Prostate gland (tissue), 2 donors: Measurements from ENCODE around the gene DPP3. TPM values are rescaled to one million over a fixed set of nuclear protein-coding genes. Genes with fewer than 3 reads are reported as not detected.
"Not testable (repeated sequence)": the region's sequence is repeated elsewhere in the genome, so short reads cannot be mapped to it uniquely, and the experiment has no call there.

Experiments used
- DNase-seq: peaks from one replicate; pipeline ENCODE4 v3.0.0-alpha.2; 2019; ENCODE audit warnings: low spot score
- H3K27ac ChIP-seq, 2 donors: fragments of 200-600 bp; sonication (generic); 2 replicates each; pipeline ENCODE4 v1.5.1; 2017 to 2019
- H3K27me3 ChIP-seq: fragments of 200-600 bp; sonication (generic); replicated peaks from 2 replicates; pipeline ENCODE4 v1.5.1; 2019; ENCODE audit not compliant: insufficient read depth
- H3K36me3 ChIP-seq, 2 donors: fragments of 200-600 bp; sonication (generic); 1 replicate in 1 of 2; 2 replicates in 1 of 2; pipeline versions ENCODE4 v1.5.1 to v1.8.1; 2017 to 2019
- H3K4me1 ChIP-seq: fragments of 200-600 bp; sonication (generic); replicated peaks from 2 replicates; pipeline ENCODE4 v1.5.1; 2019
- H3K4me3 ChIP-seq, 2 donors: fragments of 200-600 bp; sonication (generic); 2 replicates each; pipeline ENCODE4 v1.5.1; 2017 to 2019
- H3K9me3 ChIP-seq: fragments of 200-600 bp; sonication (generic); 2 replicates; pipeline ENCODE4 v1.5.1; 2017
- POLR2A ChIP-seq: fragments of 450-650 bp; IDR thresholded peaks from one replicate; pipeline ENCODE4 v1.6.1; 2016; ENCODE audit warnings: antibody characterized with exemption, mild to moderate bottlenecking
- POLR2AphosphoS5 ChIP-seq: sonication (generic); formaldehyde crosslinking; IDR thresholded peaks from one replicate; pipeline ENCODE4 v1.6.1; 2017; ENCODE audit warnings: antibody characterized with exemption
- WGBS: methylation state at CpG from one replicate; pipeline ENCODE4 v1.1.5; 2018; 5-methylcytosine and 5-hydroxymethylcytosine counted together
- intact Hi-C: fragments of 100-400 bp; cut with DNase I; formaldehyde crosslinking; loops from one replicate; pipeline ENCODE4 v1.14.2; 2022
- total RNA-seq, 2 donors: library from RNA; depleted of rRNA; stranded (reverse); fragments of >200 nt; gene quantifications; one replicate each; pipeline ENCODE4 v1.1.0, GENCODE V29; 2016
- TF ChIP-seq, protein P1 (sequence below), 4 experiments: fragments of 200-600 bp in 2 of 4; fragments of 450-650 bp in 2 of 4; sonication (generic) in 2 of 4; IDR thresholded peaks; 1 replicate in 3 of 4; 2 replicates in 1 of 4; pipeline ENCODE4 v1.5.1; 2016 to 2019; ENCODE audit warnings: antibody characterized with exemption in 4 of 4, mild to moderate bottlenecking in 2 of 4, moderate library complexity in 2 of 4

DPP3 gene
- total RNA-seq, 2 donors from 2014 or later: 37.0 to 53.6 TPM

DNA sequence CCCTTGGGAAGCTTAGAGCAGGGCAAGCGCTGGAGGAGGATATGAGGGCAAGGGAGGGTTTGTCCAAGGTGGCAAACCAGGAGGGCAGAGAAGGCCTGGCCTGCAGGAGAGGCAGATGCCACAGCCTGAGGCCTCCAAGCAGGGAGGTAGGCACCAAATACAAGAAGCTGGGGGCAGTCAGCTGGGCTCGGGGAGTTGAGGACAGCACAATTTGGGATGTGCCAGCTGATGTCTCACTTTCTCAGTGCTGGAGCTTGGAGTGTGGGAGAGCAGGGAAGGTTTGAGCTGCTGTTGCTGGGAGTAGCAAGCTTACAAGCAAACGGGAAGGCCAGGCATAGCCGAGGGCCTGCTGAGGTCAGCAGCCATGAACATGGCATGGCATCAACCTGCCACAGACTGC lies 61.7 kb downstream of the DPP3 start:
- 97% methylated on average over 4 of the region's 4 CpGs for WGBS
- no peak for DNase-seq
- H3K27me3 ChIP-seq: no peaks in the 10 kb centered on the region
- intact Hi-C loops: no loop called here
- no peaks in the 10 kb centered on the region for H3K36me3 ChIP-seq
- no peak overlapping the region for H3K4me3 ChIP-seq
- H3K27ac ChIP-seq: no peak overlapping the region
- H3K9me3 ChIP-seq: no peaks in the 10 kb centered on the region
- H3K4me1 ChIP-seq: peaks cover 4% of the 10 kb centered on the region
- TF ChIP-seq POLR2A (no peak), POLR2AphosphoS5 (no peak)
- TF ChIP-seq, protein P1, sequence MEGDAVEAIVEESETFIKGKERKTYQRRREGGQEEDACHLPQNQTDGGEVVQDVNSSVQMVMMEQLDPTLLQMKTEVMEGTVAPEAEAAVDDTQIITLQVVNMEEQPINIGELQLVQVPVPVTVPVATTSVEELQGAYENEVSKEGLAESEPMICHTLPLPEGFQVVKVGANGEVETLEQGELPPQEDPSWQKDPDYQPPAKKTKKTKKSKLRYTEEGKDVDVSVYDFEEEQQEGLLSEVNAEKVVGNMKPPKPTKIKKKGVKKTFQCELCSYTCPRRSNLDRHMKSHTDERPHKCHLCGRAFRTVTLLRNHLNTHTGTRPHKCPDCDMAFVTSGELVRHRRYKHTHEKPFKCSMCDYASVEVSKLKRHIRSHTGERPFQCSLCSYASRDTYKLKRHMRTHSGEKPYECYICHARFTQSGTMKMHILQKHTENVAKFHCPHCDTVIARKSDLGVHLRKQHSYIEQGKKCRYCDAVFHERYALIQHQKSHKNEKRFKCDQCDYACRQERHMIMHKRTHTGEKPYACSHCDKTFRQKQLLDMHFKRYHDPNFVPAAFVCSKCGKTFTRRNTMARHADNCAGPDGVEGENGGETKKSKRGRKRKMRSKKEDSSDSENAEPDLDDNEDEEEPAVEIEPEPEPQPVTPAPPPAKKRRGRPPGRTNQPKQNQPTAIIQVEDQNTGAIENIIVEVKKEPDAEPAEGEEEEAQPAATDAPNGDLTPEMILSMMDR (IDR thresholded peaks at IDR 0.05): no peak

DNA sequence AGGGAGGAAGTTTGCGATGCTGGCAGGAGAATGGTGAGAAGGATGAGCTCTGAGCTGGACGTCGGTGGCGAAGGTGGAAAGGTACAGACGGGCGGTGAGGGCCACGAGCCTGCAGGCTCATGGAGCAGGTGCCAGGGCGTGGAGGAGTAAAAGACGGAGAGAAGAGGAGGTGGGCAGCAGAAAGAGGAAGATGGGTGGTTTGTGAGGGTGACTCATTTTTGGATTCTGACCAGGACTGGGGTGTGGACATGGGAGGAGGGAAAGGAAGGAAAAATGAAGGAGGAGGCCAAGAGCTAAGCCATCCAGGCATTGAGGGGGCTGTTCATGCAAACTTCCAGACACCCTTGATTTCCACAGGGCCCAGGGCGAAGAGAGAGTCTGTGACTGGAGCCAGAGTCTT lies 62.1 kb downstream of the DPP3 start:
- Histone ChIP-seq H3K4me1 (peaks cover 4% of the 10 kb centered on the region), H3K4me3 (no peak overlapping the region), H3K9me3 (no peaks in the 10 kb centered on the region), H3K27me3 (no peaks in the 10 kb centered on the region), H3K36me3 (no peaks in the 10 kb centered on the region), H3K27ac (no peak overlapping the region)
- WGBS: 88% methylated on average over 10 of the region's 10 CpGs
- intact Hi-C loops: no loop called here
- no peak for DNase-seq
- TF ChIP-seq, protein P1 (IDR thresholded peaks at IDR 0.05): no peak
- no peak for TF ChIP-seq POLR2A

GRCh38 chr11:66543263-66544107 lies 63.3 kb downstream of the DPP3 start:
- peaks cover 4% of the 10 kb centered on the region for H3K4me1 ChIP-seq
- no peak for TF ChIP-seq POLR2A
- TF ChIP-seq, protein P1 (IDR thresholded peaks at IDR 0.05): peak in 2 of 4 experiments; percentile 29 to 33
- no peaks in the 10 kb centered on the region for H3K27me3 ChIP-seq
- no peak overlapping the region for H3K4me3 ChIP-seq
- H3K9me3 ChIP-seq: no peaks in the 10 kb centered on the region
- intact Hi-C loops: no loop called here
- WGBS: 19% methylated on average over 26 of the region's 26 CpGs
- DNase-seq: no peak
- no peaks in the 10 kb centered on the region for H3K36me3 ChIP-seq
- no peak overlapping the region for H3K27ac ChIP-seq

DNA sequence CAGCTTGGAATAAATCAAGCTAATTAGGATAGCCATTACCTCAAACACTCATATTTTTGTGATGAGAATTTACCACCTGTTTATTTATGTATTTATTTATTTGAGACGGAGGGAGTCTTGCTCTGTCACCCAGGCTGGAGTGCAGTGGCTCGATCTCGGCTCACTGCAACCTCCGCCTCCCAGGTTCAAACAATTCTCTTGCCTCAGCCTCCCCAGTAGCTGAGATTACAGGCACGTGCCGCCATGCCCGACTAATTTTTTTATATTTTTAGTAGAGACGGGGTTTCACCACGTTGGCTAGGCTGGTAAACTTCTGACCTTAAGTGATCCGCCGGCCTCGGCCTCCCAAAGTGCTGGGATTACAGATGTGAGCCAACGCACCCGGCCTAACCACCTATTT lies 64.7 kb downstream of the DPP3 start:
- DNase-seq, H3K36me3 ChIP-seq, H3K27me3 ChIP-seq, H3K4me1 ChIP-seq, H3K27ac ChIP-seq, intact Hi-C loops, H3K9me3 ChIP-seq: not testable (repeated sequence)
- H3K4me3 ChIP-seq: peak overlapping the region in 1 of 2 donors; percentile 71
- WGBS: 75% methylated on average over 14 of the region's 14 CpGs

GRCh38 chr11:66545701-66546367 lies 65.6 kb downstream of the DPP3 start, which contains the start of gene ZDHHC24:
Gene ZDHHC24, minus strand, starts transcription at chr11:66546048. Its CDS starts 45 bp downstream, at chr11:66546003.
- no peaks in the 10 kb centered on the region for H3K27me3 ChIP-seq
- WGBS: under 1% methylated on average over 59 of the region's 71 CpGs

More at GRCh38 chr11:66545701-66546367, 65.6 kb downstream of the DPP3 start, which contains the start of gene ZDHHC24:
- Histone ChIP-seq H3K4me3 (peak within 1 kb of the TSS; percentile 71 to 81), H3K4me1 (peaks cover 4% of the 10 kb centered on the region), H3K9me3 (no peaks in the 10 kb centered on the region), H3K27ac (peak within 1 kb of the TSS in 1 of 2 donors; percentile 55), H3K36me3 (no peaks in the 10 kb centered on the region)
- TF ChIP-seq, protein P1 (IDR thresholded peaks at IDR 0.05): no peak
- TF ChIP-seq POLR2A (peak; percentile 25), POLR2AphosphoS5 (peak; percentile 91)
- DNase-seq: peak; percentile 95
- intact Hi-C loops: no loop called here
